Activated CD4-positive, alpha-beta T cell treated with anti-CD3 and anti-CD28 coated beads for 1 hour (primary cell): ENCODE measurements around the gene MAP3K7.
"Not testable (repeated sequence)": the region's sequence is repeated elsewhere in the genome, so short reads cannot be mapped to it uniquely, and the experiment has no call there.

Source experiments
- DNase-seq: peaks from one replicate; pipeline ENCODE4 v3.0.0-alpha.2; 2020

The MAP3K7 gene

DNA sequence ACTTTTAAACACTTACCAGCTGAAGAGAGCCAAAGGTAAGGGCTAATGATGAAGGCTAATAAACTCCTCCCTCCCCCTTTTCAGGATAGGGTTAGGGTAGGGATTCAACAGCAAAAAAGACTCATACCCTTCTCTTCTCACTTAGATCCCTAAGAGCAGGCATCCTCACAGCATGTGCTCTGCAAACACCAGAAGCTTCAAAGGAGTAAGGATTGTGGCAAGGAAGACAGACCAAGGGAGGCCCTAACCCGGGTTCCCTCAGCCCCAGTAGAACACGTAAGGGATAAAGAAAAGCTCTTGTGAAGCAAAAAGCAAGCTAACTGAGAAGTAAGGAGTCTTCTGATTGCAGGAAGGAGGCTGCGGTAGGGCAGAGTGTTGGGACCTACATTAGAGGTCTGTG, 11.6 kb downstream of the MAP3K7 start:
- no peak for DNase-seq

DNA sequence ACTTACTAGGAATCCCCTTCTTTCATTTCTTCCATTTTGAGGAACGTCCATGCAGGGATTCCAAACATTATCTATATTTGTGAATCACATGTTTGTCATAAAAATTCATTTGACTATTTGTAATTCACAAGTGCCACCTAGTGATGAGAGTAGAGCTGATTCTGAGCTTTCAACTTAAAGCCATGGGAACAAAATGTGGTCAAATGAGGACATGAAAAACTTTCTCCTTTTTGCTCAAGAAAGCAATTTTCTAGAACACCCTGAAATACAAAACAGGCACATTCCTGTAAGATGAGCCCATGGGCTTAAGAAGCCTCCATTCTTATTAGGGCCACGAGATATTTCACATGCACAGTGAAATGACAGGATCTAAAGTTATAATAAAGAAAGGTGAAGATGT, 12.3 kb downstream of the MAP3K7 start:
- no peak for DNase-seq

DNA sequence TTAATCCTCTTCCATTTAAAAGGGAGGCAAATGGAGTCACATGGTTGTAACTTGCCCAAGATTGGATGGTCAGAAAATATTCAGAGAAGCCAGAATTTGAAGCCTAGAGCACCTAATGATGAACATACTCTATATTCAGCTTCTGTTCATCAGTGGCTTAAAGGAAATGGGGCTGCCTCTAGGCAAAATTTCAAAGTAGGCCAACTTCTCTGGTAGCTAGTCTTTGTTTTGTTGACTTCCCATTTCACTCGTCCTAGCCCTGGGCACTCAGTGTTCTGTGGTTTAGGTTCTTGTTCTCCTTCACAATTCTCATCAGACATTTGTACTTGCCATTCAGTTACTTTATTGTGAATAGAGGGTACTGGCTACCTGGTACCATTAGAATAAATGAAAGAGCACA, 13.2 kb downstream of the MAP3K7 start:
- DNase-seq, result no peak

DNA sequence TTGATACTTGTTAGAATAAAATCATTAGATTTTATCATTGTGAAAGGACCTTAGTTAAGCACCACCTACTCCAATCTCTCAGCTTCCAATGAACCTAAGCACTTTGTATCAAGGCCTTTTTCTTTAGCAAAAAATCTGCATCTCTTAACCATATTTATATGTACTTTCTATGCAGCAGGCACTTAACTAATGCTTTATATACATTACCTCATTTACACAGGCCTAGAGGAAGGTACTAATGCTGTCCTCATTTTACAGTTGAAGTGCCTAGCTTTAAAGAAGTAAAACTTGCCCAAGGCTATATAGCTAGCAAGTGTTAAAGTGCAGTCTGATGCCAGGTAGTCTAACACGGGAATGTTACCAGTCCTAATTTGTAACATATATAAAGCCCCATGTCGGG, 14.0 kb downstream of the MAP3K7 start:
- no peak for DNase-seq

DNA sequence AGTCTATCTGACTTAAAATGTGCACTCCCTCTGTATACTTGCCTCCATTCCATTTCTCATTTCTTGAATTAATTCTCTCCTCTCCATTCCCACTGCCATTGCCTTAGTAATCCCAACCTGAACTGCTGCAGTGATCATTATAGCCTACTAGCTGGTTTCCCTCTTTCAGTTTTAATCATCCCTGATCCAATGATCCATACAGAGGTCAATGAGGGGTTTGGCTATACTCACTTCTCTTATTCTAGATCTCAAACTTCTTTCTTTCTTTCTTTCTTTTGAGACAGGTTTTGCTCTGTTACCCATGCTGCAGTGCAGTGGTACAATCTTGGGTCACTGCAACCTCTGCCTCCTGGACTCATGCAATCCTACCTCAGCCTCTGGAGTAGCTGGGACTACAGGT, 17.6 kb downstream of the MAP3K7 start:
- no peak for DNase-seq

DNA sequence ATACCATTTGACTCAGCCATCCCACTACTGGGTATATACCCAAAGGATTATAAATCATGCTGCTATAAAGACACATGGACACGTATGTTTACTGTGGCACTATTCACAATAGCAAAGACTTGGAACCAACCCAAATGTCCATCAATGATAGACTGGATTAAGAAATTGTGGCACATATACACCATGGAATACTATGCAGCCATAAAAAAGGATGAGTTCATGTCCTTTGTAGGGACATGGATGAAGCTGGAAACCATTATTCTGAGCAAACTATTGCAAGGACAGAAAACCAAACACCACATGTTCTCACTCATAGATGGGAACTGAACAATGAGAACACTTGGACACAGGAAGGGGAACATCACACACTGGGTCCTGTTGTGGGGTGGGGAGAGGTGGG, 19.2 kb downstream of the MAP3K7 start:
- DNase-seq, result not testable (repeated sequence)

DNA sequence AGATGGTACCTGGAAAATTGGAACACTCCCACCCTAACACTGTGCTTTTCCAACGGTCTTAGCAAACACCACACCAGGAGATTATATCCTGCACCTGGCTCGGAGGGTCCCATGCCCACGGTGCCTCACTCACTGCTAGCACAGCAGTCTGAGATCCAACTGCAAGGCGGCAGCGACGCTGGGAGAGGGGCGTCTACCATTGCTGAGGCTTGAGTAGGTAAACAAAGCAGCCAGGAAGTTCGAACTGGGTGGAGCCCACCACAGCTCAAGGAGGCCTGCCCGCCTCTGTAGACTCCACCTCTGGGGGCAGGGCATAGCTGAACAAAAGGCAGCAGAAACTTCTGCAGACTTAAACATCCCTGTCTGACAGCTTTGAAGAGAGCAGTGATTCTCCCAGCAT, 24.5 kb downstream of the MAP3K7 start:
- DNase-seq, result not testable (repeated sequence)

DNA sequence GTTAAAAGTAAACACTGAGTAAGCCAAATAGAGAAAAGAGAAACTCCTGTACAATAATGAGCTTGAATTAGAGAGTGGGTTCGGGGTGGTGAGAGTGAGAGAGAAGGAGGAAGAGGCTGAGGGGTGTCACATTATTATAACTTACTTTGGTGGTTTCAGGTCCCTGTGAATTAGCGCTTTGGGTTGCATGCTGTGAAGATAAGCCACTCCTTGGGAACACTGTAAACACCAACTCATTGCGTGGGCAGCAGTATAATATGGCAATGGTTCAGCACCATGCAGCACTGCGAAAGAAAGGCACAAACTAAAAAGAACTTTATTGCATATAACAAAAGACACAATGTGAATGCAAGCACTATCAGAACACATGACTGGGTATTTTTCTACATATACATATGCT, 26.9 kb downstream of the MAP3K7 start:
- DNase-seq, result no peak

DNA sequence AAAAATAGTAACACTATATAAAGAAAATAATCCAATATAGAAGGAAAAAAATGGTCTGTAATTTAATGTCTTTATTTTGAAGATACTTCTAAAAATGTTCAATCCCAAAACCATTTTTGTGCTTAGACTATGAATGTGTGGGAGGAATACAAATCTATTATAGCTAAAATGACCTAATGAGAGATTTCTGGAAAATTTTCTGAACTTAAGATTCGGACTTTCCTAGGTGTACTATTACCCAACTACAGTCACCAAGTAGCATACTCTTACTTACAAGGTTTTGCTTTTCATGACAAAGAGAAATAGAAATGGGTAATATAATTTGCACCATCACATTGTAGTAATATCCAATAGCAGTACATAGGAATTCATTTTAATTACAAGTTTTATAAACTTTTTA, 29.9 kb downstream of the MAP3K7 start:
- DNase-seq, result no peak

DNA sequence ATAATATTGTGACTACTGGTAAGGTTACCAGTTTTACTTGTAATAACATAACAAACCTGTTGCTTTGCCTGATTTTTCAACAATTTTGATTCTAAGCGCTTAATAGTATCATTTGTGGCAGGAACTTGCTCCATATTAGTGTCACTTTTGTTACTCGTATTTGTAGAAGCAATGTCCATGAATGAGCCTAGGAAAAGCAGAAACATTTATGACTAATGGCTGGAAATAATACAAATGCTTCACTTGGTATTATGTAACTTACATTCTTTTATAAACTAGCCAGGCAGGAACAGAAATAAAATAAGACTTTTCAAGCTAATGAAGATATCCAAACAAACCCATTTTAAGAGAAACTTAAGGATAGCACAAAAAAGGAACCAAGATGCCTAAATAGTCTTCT, 38.9 kb downstream of the MAP3K7 start:
- DNase-seq, result no peak

DNA sequence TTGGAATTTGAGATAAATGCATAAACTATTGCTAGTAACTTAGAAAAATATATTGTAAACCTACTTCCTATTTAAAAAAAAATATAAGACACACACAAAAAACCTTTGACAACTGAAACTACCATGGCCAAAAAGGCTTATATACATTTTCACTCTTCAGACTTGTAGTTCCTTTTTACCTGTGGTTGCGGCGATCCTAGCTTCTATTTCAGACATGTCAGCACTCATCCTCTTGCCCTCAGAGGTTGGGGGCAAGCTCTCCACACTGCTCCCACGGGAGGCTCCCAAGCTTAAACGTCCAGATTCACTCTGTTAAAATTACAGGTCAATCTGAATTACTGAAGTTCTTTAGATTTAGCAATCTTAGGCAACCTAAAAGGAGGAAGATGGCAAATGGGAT, 39.8 kb downstream of the MAP3K7 start:
- DNase-seq, result no peak

DNA sequence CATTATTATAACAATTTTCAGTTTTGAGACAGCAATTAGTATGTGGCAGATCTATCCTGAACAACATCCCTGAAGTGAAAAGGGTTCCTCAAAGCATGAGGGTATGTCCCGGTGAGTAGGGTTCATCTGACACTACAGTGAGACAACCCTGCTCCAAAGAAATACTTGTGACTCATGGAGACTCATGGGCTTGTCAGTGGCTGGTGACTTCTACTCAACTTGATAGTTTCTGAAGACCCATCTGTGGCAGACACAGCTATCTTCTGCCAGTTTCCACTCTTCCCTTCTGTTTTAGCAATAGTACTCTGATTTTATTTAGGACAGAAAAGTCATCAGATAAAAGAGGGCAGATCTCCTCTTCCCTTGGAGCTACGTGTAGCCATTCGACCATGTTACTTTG, 41.4 kb downstream of the MAP3K7 start:
- DNase-seq, result no peak

DNA sequence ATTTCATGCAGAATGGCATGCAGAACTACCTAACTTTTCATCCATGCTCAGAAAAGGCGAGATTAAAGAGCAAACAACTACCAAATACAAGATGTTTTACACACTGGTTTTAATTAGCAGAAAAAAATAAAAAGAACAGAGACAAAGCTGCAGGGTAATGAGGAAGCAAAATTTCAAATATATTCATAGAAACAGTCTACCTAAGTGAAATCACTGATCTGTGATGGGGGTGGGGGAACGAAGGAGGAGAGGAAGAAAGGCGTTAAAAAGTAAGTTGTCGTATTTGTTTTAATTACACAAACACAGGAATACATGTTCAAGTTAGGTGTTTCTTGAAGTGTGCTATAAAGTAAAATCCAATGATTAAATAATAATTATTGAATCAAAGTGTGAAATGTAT, 42.1 kb downstream of the MAP3K7 start:
- no peak for DNase-seq

DNA sequence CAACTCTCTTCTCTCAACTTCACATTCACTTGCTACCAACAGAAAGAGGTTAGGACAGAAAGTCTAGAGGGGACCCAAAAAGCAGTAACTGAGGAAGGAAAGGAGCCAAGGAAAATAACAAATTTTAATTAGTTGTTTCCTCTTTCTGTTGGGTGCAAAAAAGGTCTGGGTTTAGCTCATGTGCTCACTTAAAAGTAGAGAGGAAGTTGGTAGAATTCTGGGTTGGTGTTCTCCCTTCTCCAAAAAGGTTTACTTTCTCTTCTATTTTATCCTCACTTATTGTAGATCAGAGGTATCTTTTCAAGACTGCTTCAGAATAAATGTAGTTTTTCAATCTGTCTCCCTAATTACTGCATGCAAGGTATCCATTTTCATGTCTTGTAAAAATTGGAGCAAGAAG, 42.8 kb downstream of the MAP3K7 start:
- DNase-seq, result no peak

DNA sequence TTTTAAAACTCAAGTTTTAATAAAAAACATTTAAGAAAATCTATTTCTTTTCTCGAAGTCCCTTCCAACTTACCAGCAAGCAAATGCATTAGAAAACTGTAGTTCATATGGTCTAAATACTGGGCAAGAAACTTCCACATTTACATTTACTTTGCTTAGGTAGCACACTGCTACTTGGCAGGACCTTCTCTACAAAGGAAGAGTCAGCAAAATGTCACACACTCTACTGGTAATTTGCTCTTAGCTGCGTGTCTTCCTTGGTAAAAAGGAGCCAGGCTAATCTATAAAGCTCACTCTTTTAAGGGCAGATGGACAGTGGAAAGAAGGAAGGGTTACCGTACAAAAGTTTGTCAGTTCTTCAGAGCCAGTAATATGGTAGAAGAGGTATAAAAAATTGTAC, 45.7 kb downstream of the MAP3K7 start:
- DNase-seq, result no peak

DNA sequence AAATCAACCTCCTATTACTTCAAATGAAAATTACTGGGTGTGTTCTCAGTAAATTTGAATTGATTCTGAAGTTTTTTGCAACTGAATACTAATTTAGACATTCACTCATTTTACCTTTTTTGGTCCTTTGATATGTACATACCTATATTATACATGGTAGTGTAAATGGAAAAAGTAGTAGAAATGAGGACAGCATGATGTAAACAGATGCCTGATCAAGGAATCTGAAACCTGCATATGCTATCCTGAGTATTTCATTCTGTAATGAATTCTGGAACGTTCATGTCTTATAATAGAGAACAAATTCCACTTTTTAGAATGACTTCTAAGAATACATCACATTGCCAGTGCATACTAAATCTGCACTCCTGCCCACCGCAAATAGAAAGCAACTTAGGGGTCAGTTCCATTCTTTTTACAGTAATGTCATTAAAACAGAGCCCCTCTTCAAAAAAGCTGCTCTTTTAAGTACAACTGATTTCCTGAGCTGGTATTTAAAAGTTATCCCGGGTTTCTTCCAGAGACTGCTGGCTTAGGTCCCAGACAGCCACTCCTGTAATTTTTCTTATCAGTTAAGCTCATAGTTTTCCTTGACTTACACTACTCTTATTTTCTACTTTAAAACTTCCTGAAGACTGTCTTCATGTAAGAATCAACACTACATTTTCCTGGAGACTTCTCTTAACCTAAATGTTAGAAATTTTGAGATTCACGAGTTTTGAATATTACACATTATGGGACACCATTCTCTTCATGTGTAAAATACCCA, 48.4 kb downstream of the MAP3K7 start:
- DNase-seq, result no peak

DNA sequence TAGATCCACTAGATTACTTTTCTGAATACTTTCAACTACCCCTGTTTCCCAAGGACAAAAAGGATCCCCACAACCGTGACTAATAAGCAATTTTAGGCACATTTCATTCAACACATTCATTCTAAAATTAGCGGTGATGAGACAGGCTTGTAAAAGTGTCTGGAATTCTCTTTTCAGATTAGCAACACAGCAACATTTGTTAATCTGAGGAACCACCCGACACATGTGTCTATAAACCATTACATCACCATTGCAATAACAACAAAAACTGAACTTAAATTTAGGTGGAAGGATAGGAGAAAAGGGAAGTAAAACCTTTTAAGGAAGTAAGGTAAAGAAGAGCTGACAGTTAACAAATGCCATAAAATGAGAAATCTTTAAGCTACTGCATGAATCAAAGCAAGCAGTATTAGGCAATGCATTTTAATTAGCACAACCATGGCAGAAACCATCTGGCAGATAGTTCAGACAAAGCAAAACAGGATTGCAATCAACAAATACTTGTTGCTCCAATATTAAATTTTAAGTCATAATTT, 49.1 kb downstream of the MAP3K7 start:
- no peak for DNase-seq

DNA sequence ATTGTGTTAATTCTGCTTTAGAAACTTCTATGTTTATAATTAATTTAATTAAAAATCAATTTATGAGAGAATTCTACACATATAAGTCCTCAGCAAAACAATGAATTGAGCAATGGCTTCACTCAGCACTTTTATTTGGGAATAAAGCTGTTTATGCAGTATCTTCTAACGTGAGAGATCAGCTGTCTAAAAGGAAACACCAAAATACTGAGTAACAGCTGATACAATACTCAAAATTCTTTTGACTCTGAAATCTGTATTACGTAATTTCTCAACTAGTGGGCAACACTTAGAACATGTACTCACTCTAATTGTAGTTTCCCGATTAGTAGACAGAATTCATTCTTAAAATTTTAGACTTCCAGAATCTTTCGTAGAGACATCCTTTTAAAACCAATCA, 49.8 kb downstream of the MAP3K7 start:
- DNase-seq, result no peak

DNA sequence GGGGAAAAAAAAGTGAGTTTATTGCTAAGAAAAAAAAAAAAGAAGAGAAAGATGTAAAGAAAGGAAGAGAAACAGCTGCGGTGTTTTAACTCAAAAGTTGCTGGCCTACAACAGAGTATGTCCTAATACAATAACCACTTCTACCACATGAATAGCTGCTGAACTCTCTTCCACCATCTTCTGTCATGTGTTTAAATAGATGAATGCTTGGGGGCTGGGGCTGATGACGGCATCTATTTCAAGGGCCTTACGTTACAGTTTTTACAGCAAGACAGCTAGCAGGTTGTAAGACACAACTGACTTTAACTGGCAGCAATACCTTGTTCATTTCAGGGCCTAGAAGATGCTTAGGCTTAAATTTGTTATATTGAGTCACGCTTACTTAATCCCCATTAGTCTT, 50.4 kb downstream of the MAP3K7 start:
- no peak for DNase-seq

DNA sequence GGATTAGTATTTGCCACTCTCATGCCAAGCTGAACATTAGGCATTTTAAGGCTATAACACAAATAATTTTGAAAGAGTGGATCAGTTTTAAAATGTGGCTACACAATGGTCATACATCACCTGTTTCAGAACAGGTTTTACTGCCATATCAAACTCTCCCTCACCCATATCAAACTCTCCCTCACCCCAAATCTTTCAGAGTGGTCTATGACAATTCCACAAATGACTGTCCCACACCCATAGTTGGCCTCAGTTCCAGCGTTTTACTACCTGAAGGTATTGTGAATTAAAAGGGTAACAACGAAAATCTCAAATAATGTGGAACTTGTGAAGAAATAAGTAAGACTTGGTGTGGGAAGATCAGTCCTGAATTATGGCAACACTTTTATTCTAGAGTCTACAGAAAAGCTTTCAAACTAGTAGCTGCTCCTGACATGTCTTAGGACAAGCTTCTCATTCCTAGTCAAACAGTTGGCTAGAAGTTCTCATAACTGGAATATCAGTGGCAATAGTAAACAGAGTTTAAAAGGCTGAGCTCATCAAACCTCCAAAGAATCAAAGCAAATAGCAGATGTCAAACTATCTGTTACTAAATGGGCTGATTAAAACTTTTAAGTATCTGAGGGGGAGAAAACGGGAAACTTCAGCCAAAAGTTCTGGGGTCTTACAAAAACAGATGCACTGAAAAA, 52.4 kb downstream of the MAP3K7 start:
- no peak for DNase-seq

DNA sequence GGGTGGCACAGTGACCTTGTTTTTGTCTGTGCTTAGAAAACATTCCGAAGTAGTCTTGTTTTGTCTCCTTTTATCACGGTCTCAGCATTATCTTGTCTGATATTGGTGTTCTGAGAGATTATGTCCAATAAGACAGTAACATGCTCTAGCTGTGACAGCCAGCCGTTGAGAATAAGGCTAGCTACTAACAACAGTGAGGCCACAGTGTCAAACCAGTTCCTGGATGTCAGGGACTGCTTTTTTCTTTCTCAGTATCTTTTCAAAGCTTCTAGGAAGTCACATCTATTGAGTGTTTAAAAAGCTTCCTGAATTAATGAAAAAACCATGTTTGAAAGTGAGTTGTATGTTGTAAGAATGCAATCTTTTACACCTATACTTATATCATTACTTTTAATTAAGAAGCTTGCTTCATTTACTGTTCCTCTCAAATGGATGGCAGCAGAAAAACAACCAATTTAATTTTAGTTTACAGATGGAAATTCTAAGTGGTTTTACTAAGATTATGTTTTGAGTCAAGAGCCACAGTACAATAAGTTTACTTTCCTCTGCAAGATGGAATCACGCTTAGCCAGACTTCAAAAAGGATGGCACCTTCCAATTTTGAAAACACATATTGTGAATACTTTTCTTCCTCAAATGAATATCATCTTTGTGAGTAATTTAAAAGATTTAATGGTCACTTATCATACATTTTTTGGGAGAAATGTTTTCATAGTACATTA, 53.1 kb downstream of the MAP3K7 start:
- DNase-seq, result no peak

DNA sequence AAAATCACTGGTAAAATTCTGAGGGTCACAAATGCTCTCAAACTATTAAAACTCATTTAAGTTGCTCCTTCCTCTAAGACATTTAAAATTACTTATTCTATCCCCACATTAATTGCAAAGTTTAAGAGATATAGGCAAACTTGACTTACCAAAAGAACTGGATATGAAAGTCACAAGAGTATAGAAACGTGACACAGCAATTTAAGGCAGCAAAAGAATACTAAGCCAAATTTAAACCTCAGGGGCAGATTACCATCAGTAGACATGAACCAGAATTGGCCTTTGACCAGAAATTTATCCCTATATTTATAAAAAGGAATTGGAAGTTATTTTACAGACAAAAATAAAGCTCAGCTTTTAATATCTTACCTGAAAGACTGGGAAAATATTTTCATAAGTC, 56.0 kb downstream of the MAP3K7 start:
- no peak for DNase-seq

DNA sequence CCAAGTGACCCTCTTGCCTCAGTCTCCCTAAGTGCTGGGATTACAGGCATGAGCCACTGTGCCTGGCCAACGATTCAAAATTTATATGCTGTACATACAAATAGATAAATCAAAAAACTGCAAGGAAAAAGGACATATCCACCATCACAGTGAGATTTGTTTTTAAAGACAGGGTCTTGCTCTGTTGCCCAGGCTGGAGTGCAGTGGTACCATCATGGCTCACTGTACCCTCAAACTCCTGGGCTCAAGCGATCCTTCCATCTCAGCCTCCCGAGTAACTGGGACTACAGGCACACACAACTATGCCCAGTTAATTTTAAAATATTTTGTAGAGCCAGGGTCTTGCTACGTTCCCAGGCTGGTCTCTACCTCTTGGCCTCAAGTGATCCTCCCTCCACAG, 61.5 kb downstream of the MAP3K7 start:
- DNase-seq, result no peak

DNA sequence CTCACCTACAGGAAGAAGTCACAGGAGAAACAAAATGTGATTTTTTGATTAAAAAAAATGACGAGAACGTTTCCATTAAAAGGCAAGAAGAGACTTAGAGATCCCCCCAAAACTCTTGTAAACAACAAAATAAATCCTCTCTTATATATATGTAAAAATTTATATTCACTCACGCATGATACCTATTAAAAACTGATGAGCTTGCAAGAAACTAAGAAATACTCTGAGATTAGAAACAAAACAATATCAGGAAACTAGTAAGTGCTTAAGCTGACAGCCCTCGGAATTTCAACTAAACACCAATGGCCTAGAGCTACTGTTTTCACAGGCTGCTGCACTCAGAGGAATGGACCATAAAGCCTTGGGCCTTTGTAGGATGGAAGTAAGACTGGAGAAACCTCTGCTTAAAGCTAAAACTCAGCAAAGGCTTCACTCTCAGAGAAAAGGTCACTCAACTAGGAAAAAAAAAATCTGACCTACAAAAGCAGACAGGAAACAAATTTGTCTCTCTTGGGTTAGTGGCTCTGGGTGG, 63.0 kb downstream of the MAP3K7 start:
- DNase-seq, result no peak
